Astrocyte of the cerebellum (primary cell): ENCODE data around the gene TMEM97.
"Not testable (repeated sequence)": the region's sequence is repeated elsewhere in the genome, so short reads cannot be mapped to it uniquely, and the experiment has no call there.

Experiments used
- DNase-seq: peaks from one replicate; pipeline ENCODE4 v3.0.0-alpha.2; 2011; ENCODE audit warnings: low read depth
- H3K4me3 ChIP-seq: 2 replicates; pipeline ENCODE4 v1.5.1; 2011; ENCODE audit warnings: mild to moderate bottlenecking, low read depth, low read length, moderate library complexity
- CTCF ChIP-seq: IDR thresholded peaks from 2 replicates; pipeline ENCODE4 v1.5.1; 2012; ENCODE audit warnings: low read length, low read depth, moderate library complexity, mild to moderate bottlenecking; ENCODE audit errors: missing control alignments
- in situ Hi-C: cut with HindIII; loops from 2 replicates; pipeline ENCODE4 v1.10.0; 2017; ENCODE audit warnings: low sequenced_read_pairs

Gene TMEM97

GRCh38 chr17:28276011-28276410 lies 43.0 kb upstream of the TMEM97 start:
- in situ Hi-C loops, result no loop called here
- no peak for TF ChIP-seq CTCF
- H3K4me3 ChIP-seq, result no peak overlapping the region
- no peak for DNase-seq

DNA sequence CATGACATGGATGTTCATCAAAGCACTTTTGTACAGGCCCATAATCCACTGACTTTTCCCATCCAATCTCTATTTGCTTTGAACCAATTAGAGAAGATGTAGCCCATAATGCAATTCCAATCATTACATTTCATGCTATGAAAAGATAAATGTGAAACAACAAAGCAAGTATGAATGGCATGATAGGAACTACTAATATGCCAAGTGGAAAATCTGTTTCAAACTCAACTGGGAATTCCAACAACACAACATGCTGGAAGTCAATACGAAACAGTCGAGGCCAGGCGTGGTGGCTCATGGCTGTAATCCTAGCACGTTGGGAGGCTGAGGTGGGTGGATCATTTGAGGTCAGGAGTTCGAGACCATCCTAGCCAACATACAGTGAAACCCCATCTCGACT lies 39.6 kb upstream of the TMEM97 start:
- in situ Hi-C loops, result no loop called here
- no peak for TF ChIP-seq CTCF
- DNase-seq, result no peak
- no peak overlapping the region for H3K4me3 ChIP-seq

GRCh38 chr17:28280826-28281225 lies 38.2 kb upstream of the TMEM97 start:
- TF ChIP-seq CTCF, result no peak
- H3K4me3 ChIP-seq, result no peak overlapping the region
- no peak for DNase-seq
- in situ Hi-C loops, result no loop called here

DNA sequence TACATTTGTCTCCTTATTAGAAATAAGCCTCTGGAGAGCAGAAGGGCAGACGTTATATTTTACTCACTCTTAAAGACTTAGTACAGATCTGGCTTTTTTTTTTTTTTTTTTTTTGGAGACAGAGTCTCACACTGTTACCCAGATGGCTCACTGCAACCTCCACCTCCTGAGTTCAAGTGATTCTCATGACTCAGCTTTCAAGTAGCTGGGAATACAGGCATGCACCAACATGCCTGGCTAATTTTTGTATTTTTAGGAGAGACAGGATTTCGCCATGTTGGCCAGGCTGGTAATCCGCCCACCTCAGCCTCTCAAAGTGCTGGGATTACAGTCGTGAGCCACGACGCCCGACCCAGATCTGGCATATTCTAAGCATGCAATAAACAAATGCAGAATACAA lies 36.4 kb upstream of the TMEM97 start:
- no peak for TF ChIP-seq CTCF
- peak; percentile 27 for DNase-seq
- H3K4me3 ChIP-seq, result no peak overlapping the region
- in situ Hi-C loops, result no loop called here

GRCh38 chr17:28285965-28286364 lies 33.0 kb upstream of the TMEM97 start:
- TF ChIP-seq CTCF, result no peak
- no peak for DNase-seq
- H3K4me3 ChIP-seq, result no peak overlapping the region
- in situ Hi-C loops, result no loop called here

DNA sequence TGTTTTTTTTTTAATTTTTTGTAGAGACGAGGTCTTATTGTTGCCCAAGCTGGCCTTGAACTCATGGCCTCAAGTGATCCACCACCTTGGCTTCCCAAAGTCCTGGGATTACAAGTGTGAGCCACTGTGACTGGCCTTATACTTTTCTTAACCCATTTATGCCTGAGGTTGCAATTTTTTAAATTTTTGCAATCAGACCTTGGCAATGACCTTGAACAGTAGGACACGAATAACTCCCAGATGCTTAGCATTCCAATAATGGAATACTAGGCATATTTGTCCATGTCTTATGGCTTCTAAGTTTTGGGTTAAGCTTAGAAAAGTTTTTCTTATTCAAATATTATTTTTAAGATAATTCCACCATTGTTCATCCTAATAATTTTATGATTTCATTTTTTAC lies 28.3 kb upstream of the TMEM97 start:
- no peak for TF ChIP-seq CTCF
- no peak overlapping the region for H3K4me3 ChIP-seq
- in situ Hi-C loops, result no loop called here
- no peak for DNase-seq

GRCh38 chr17:28291780-28292330 lies 27.1 kb upstream of the TMEM97 start:
- H3K4me3 ChIP-seq, result no peak overlapping the region
- TF ChIP-seq CTCF, result no peak
- no peak for DNase-seq
- in situ Hi-C loops, result no loop called here

GRCh38 chr17:28292878-28293277 lies 26.1 kb upstream of the TMEM97 start:
- H3K4me3 ChIP-seq, in situ Hi-C loops, DNase-seq: not testable (repeated sequence)
